Eye (tissue), 1 donor: Measurements from ENCODE around the gene CLEC4C.

Experiments used
- DNase-seq: peaks from one replicate; pipeline ENCODE4 v3.0.0-alpha.2; 2015

The CLEC4C gene

DNA sequence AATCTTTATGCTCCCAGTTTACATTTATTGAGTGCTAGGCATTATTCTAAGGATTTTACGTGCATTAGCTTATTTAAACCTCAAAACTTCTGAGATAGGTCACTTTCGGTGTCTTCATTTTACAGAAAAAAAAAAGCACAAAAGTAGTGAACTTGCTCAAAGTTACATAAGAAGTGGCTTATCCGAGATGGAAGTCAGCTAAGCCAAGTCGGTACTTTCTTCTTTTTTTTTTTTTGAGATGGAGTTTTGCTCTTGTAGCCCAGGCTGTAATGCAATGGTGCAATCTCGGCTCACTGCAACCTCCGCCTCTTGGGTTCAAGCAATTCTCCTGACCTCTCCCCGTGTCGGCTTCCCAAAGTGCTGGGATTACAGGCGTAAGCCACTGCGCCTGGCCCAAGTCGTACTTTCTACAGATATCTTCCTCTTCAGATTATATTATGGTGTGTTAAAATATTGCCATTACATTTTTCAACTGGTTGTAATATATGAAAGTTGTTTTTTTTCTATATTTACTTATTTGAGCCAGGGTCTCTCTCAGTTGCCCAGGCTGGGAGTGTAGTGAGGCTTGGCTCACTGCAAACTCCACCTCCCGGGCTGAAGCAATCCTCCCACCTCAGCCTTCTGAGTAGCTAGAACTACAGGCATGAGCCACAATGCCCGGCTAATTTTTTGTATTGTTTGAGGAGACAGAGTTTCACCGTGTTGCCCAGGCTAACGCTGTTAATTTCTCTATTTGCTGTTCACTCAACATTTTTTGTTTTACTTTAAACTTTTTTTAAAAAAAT, 27.0 kb downstream of the CLEC4C start:
- no peak for DNase-seq

- DNase-seq: peak; percentile 6
Observed at GRCh38 chr12:7716381-7716780, 30.8 kb downstream of the CLEC4C start.

DNA sequence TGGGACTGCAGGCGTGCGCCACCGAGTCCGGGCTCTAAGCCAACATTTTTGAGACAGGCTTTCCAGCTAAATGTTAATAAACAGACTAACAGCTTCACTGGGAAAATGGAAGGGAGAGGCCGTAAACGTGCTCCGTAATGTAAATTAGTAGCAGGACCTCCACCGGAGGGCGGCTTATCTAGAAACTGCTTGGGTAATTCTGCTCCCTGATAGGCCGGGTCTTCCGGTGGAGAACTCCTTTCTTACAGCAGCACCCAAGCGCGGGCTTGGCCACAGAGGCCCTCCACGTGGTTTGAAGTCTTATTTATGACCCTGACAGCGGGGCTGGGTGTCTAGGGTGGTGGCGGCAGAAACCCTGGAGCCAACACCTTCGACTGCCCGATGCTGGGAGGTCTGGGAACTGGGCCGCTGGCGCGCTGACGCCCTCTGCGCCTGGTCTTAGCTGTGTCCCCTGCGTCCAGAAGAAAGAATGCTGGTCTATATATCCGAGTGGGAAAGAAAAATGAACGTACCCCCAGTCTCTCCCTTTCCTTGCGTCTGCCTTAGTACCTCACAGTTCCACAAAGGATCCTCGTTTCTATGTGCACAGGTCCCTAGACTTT, 34.2 kb downstream of the CLEC4C start:
- DNase-seq: no peak

- no peak for DNase-seq
Observed at GRCh38 chr12:7711133-7711532, 36.0 kb downstream of the CLEC4C start, which contains the start of gene DPPA3. TSS of gene DPPA3 (plus strand) at chr12:7711433. CDS start at chr12:7711571, 138 bp downstream.

DNA sequence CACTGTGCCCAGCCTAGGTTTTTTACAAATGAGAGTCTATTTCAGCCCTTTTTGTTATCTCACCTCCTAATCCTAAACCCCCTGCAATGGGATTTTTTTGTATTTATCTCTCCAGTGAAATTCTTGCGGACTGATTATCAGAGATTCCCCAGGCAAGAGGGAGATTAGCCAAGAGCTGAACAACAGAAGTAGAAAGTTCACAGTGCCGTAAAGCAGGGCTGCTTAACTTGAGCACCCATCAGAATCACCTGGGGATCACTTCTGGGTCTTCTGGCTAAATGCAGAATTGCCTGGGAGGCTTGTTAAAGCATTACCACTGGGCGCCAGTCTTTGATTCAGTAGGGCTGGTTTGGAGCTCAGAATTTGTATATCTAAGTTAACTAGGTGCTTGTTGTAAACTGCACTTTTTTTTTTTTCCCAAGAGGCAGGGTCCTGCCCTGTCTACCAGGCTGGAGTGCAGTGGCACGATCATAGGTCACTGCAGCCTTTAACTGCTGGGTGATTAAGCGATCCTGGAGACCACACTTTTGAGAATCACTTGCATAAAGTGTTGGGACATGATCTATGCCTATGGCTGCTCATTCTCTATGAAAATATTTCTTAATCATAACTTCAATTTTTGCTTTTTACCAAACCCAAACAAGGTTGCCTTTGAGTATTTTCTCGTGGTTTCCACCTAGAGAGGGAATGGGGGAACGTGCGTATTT, 37.1 kb downstream of the CLEC4C start:
- DNase-seq: no peak

DNA sequence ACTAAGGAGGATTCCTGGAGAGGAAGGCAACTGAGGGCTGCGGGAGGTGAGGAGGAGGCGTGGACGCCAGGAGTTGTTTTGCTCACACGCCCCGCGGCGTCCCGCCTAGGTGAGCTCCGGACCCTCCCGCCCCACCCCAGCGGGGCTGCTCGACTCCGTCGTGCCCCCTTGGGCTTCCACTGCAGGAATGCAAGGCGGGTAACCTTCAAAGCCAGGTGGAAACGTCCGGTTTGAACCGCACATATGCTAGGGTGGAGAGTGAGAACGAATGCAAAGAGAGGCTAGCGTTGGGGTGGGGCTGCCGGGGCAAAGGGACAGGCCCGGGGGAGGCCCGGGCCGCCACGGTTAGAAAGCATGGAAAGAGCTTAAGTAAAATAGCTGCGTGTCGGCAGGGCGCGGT, 41.3 kb downstream of the CLEC4C start:
- DNase-seq: no peak

- peak; percentile 25 for DNase-seq
Observed at GRCh38 chr12:7695566-7696197, 51.5 kb downstream of the CLEC4C start, which contains the start of gene GDF3. TSS of gene GDF3 (minus strand) at chr12:7695775. CDS start at chr12:7695728, 47 bp downstream.

- DNase-seq: no peak
Observed at GRCh38 chr12:7695237-7695560, 52.0 kb downstream of the CLEC4C start.

DNA sequence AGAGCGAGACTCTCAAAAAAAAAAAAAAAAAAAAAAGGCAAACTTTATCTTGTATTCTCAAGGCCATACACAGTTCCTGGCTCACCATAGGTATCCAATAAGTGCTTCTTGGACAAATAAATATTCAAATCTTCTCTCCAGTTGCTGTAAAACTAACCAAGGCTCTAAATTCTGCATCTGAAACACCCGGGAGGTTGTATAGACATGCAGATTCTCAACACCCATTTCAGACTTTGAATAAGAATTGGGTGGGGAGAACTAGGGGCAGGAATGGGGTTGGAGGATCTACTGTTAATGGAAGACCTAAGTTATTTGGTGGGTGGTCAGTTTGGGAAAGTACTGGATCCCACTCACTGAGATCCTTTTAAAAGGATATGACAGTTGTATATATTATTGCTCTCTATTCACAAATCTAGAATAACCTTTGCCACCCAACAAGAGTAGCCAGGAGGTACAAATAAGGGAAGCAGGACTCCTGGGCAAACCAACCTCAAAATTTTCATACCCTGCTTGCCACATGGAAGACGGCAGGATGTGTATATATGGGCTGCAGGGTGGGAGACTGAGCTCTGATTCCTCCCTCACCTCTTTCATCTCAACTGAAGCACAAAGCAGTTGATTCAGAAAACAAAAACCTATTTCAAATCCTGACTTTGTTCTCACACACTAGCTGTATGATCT, 52.5 kb downstream of the CLEC4C start:
- DNase-seq: no peak

- no peak for DNase-seq
Observed at GRCh38 chr12:7693793-7694192, 53.4 kb downstream of the CLEC4C start.

GRCh38 chr12:7681535-7681934, 65.6 kb downstream of the CLEC4C start:
- no peak for DNase-seq
